OCI-LY7 (cell line): ENCODE measurements around the gene EEF1A1. TPM values are rescaled to one million over a fixed set of nuclear protein-coding genes. Genes with fewer than 3 reads are reported as not detected.

Source experiments
- BruUV-seq: library from RNA; stranded (reverse); fragments of 400-500 nt; replicated peaks from 2 replicates; lab custom pipeline; 2021; lab: Mats Ljungman, UMichigan
- CTCF ChIA-PET: fragments of 300-600 bp; sonication (Branson Sonifier 250); formaldehyde crosslinking; loops from one replicate; lab custom pipeline; 2022; ENCODE audit warnings: antibody characterized with exemption; ENCODE audit not compliant: unreplicated experiment; lab: Charles Lee
- POLR2A ChIA-PET: fragments of 300-600 bp; sonication (Branson Sonifier 250); formaldehyde crosslinking; loops from one replicate; lab custom pipeline; 2022; ENCODE audit warnings: antibody characterized with exemption; lab: Charles Lee
- DNase-seq: peaks from one replicate; pipeline ENCODE4 v3.0.0-alpha.2; 2015; ENCODE audit warnings: low spot score
- H2AFZ ChIP-seq: fragments of 200-600 bp; sonication (generic), shearing (Covaris generic); 2 replicates; pipeline ENCODE4 v1.6.1; 2014; ENCODE audit warnings: mild to moderate bottlenecking, antibody characterized with exemption, low read length, moderate library complexity
- H3K27ac ChIP-seq: fragments of 200-600 bp; sonication (generic); 2 replicates; pipeline ENCODE4 v1.5.1; 2014; ENCODE audit warnings: mixed run types, low read depth, mild to moderate bottlenecking, moderate library complexity, low read length, inconsistent platforms; ENCODE audit not compliant: poor library complexity, severe bottlenecking
- H3K36me3 ChIP-seq: fragments of 200-600 bp; sonication (generic); 2 replicates; pipeline ENCODE4 v1.6.1; 2014; ENCODE audit warnings: mild to moderate bottlenecking, antibody characterized with exemption, low read length, moderate library complexity, mixed read lengths; ENCODE audit not compliant: insufficient read depth
- H3K4me1 ChIP-seq: fragments of 200-600 bp; sonication (generic); 2 replicates; pipeline ENCODE4 v1.5.1; 2014; ENCODE audit warnings: mild to moderate bottlenecking, low read length; ENCODE audit not compliant: insufficient read depth, poor library complexity, severe bottlenecking
- H3K4me2 ChIP-seq: fragments of 200-600 bp; sonication (generic); 2 replicates; pipeline ENCODE4 v1.6.1; 2014; ENCODE audit warnings: mild to moderate bottlenecking, low read length
- H3K4me3 ChIP-seq: fragments of 200-600 bp; sonication (generic); 2 replicates; pipeline ENCODE4 v1.5.1; 2014; ENCODE audit warnings: mild to moderate bottlenecking, low read depth, low read length; ENCODE audit not compliant: poor library complexity, severe bottlenecking
- H3K79me2 ChIP-seq: fragments of 200-600 bp; sonication (generic); 2 replicates; pipeline ENCODE4 v1.6.1; 2016; ENCODE audit warnings: low read depth, mild to moderate bottlenecking, low read length, moderate library complexity, mixed read lengths; ENCODE audit not compliant: insufficient read depth
- H3K9me2 ChIP-seq: fragments of 200-600 bp; sonication (generic); 2 replicates; pipeline ENCODE4 v1.6.1; 2016; ENCODE audit warnings: mild to moderate bottlenecking, low read length, mixed read lengths; ENCODE audit not compliant: insufficient read depth
- H3K9me3 ChIP-seq: fragments of 200-600 bp; sonication (generic); 2 replicates; pipeline ENCODE4 v1.6.1; 2014; ENCODE audit warnings: mild to moderate bottlenecking, mixed run types, low read length, mixed read lengths
- H4K20me1 ChIP-seq: fragments of 200-600 bp; sonication (generic); 2 replicates; pipeline ENCODE4 v1.6.1; 2014; ENCODE audit warnings: mild to moderate bottlenecking, antibody characterized with exemption, low read length, moderate library complexity, mixed read lengths; ENCODE audit not compliant: insufficient read depth
- CTCF ChIP-seq: fragments of 200-600 bp; sonication (generic); conservative IDR thresholded peaks from 2 replicates; pipeline ENCODE4 v1.5.1; 2014; ENCODE audit warnings: mild to moderate bottlenecking, antibody characterized with exemption, low read length, moderate library complexity, mixed read lengths
- EZH2phosphoT487 ChIP-seq: fragments of 200-600 bp; sonication (generic); IDR thresholded peaks from 2 replicates; pipeline ENCODE4 v1.6.1; 2018; ENCODE audit warnings: low read depth, borderline replicate concordance, mild to moderate bottlenecking, mixed run types, antibody characterized with exemption, low read length, moderate library complexity, mixed read lengths
- intact Hi-C: fragments of 100-400 bp; cut with micrococcal nuclease; formaldehyde crosslinking; loops from one replicate; pipeline ENCODE4 v1.10.0; 2022; ENCODE audit not compliant: unreplicated experiment
- total RNA-seq, 2 experiments: library from RNA; depleted of rRNA in 1 of 2; stranded (reverse); fragments of >200 nt in 1 of 2; shearing (Covaris generic) in 1 of 2; gene quantifications; 2 replicates each; pipeline ENCODE4 v1.2.3, GENCODE V29; 2014 to 2022

Gene EEF1A1
- total RNA-seq, 2 experiments from 2014 or later, result 8,152 to 8,197 TPM

DNA sequence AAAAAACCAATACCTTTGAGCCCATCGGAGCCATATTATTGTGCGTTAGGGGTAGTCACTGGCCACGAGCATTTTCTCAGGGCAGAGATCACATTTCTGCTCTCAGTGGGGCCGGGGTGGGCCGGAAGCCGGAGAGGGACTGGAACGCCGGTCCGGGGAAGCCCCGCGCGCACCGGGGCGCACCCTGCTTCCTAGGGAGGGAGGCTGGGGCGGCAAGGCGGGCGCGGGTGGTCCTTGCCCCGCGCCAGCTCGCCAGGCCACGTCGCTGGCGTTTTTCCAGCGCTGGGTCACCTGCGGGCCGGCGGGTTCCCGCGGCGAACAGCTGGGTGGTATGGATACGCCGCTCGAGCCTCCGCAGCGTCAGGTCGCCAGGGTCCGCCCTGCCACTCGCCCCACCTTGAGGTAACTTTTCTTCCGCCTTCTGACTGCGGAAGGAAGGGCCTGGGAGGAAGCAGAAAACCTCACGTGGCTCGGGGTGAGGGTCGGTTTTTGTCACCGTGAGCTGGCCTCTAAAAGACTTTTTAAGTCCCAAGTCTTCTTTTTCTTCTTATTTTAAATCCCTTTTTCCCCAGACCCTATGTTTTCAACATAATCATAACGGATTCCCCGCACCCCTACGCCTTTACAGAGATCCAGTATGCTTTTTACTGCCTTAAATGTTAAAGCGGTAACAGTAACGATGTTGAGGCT is 2.7 kb upstream of the EEF1A1 start:
- DNase-seq, result peak; percentile 87
- peaks cover 11% of the 10 kb centered on the region for H3K4me1 ChIP-seq
- POLR2A ChIA-PET, result interaction anchor here (0.7 to 3.5 kb wide), 14 partner anchors 9 to 130 kb away, joined by 3 to 27 read pairs (median 4); partner anchors contain the start of gene SLC17A5
- no TSS peak for BruUV-seq
- CTCF ChIA-PET, result interaction anchor here (1.0 kb wide), 1 partner anchor 56 kb away, joined by 3 read pairs; no protein-coding TSS in a partner anchor
- peak overlapping the region; percentile 97 for H3K27ac ChIP-seq
- H3K4me3 ChIP-seq, result peak overlapping the region; percentile 99
- H3K36me3 ChIP-seq, result peaks cover 23% of the 10 kb centered on the region
- peak overlapping the region; percentile 85 for H2AFZ ChIP-seq
- peak overlapping the region; percentile 97 for H3K4me2 ChIP-seq
- peaks cover 8% of the 10 kb centered on the region for H4K20me1 ChIP-seq
- H3K79me2 ChIP-seq, result peaks cover 40% of the 10 kb centered on the region; the same call in 1 of the 2 replicates
- TF ChIP-seq EZH2phosphoT487 (no peak), CTCF (no peak)
- no peaks in the 10 kb centered on the region for H3K9me2 ChIP-seq
- H3K9me3 ChIP-seq, result no peaks in the 10 kb centered on the region
- intact Hi-C loops, result loop anchor here (5.0 kb wide), 3 partner anchors 216 to 1764 kb away; partner anchors contain the start of gene KCNQ5

DNA sequence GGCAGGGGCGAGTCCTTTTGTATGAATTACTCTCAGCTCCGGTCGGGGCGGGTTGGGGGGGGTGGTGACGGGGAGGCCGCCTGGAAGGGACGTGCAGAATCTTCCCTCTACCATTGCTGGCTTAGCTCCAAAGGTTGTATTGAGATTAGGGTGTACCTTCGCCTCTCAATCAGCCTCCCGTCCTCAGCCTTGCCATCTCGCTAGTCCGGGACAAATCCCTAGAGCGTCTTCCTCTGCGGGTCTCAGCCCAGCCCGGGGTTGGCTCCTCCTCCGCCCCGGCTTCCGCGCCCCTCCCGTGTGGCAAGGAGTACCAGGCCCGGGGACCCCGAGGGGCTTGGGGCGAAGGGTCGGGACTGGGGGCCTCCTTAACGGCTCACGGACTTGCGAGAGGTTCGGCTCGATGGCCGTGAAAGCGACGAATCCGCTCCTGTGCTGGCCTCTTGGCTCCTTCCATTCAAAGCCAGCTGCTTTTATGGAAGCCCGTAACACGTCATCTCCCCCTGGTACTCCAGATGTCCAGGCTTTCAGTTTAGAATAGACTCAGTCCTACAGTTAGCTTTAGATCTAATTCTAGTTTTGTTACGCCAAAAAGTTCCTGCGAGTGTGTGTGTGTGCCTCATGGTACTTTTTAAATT is 636 bp upstream of the EEF1A1 start:
- Histone ChIP-seq H3K4me3 (peak overlapping the region; percentile 99), H4K20me1 (peaks cover 16% of the 10 kb centered on the region), H3K9me2 (no peaks in the 10 kb centered on the region), H3K36me3 (peaks cover 42% of the 10 kb centered on the region), H3K79me2 (peaks cover 50% of the 10 kb centered on the region; the same call in 1 of the 2 replicates), H3K27ac (peak overlapping the region; percentile 97), H3K9me3 (no peaks in the 10 kb centered on the region), H2AFZ (peak overlapping the region; percentile 42; the same call in 1 of the 2 replicates), H3K4me1 (peaks cover 27% of the 10 kb centered on the region), H3K4me2 (peak overlapping the region; percentile 97)
- ChIA-PET POLR2A (interaction anchor here (0.6 to 3.5 kb wide), 21 partner anchors 9 to 726 kb away, joined by 3 to 33 read pairs (median 4); partner anchors contain the start of genes MTO1 and SLC17A5), CTCF (interaction anchor here (0.6 kb wide), 2 partner anchors 27 to 48 kb away, joined by 5 to 10 read pairs; no protein-coding TSS in a partner anchor)
- intact Hi-C loops, result loop anchor here (1.0 to 5.0 kb wide), 5 partner anchors 65 to 1766 kb away; partner anchors contain the start of gene KCNQ5
- DNase-seq, result no peak
- TSS peak; percentile 85 for BruUV-seq
- TF ChIP-seq CTCF, result no peak
- TF ChIP-seq EZH2phosphoT487, result no peak
